ENCODE data around the gene CEBPE. TPM values are rescaled to one million over a fixed set of nuclear protein-coding genes. Genes with fewer than 3 reads are reported as not detected.

Gene CEBPE
- total RNA-seq, 6 experiments from 2014 or later, result 0.13 to 0.18 TPM; not detected in 4

GRCh38 chr14:23093526-23093925, 25.5 kb downstream of the CEBPE start:
- intact Hi-C loops (cut with DNase I), result no loop called here
- no peak for DNase-seq
- no peaks in the 10 kb centered on the region for H3K9me3 ChIP-seq
- H3K27ac ChIP-seq, result no peak overlapping the region
- H3K4me3 ChIP-seq, result peak overlapping the region in 2 of 3 donors; percentile 79 to 91
- no peaks in the 10 kb centered on the region for H3K27me3 ChIP-seq
- peaks cover 13 to 53% (median 21%) of the 10 kb centered on the region in 4 donors for H3K36me3 ChIP-seq
- ATAC-seq, result no peak
- WGBS (ENCODE audit: insufficient coverage, low coverage, low lambda C conversion rate, missing lambda C conversion rate), result 82% methylated on average over 2 of the region's 2 CpGs
- TF ChIP-seq CTCF (IDR thresholded peaks at IDR 0.05) (no peak), POLR2A (IDR thresholded peaks at IDR 0.05) (no peak)
- peaks cover 0 to 25% (median 8%) of the 10 kb centered on the region in 4 donors for H3K4me1 ChIP-seq

- Histone ChIP-seq H3K27ac (no peak overlapping the region), H3K4me3 (no peak overlapping the region), H3K36me3 (peaks cover 13 to 55% (median 20%) of the 10 kb centered on the region in 4 donors), H3K4me1 (peaks cover 0 to 25% (median 8%) of the 10 kb centered on the region in 4 donors), H3K27me3 (no peaks in the 10 kb centered on the region), H3K9me3 (no peaks in the 10 kb centered on the region)
- DNase-seq, result no peak
- ATAC-seq, result no peak
- TF ChIP-seq POLR2A (IDR thresholded peaks at IDR 0.05) (no peak), CTCF (IDR thresholded peaks at IDR 0.05) (no peak)
- intact Hi-C loops (cut with DNase I), result no loop called here
- WGBS (ENCODE audit: insufficient coverage, low coverage, low lambda C conversion rate, missing lambda C conversion rate), result 71% methylated on average over 2 of the region's 2 CpGs
Measured at GRCh38 chr14:23093104-23093503, 26.0 kb downstream of the CEBPE start.

- intact Hi-C loops (cut with DNase I), result no loop called here
- no peaks in the 10 kb centered on the region for H3K27me3 ChIP-seq
- H3K9me3 ChIP-seq, result no peaks in the 10 kb centered on the region
- TF ChIP-seq POLR2A (IDR thresholded peaks at IDR 0.05) (no peak), CTCF (IDR thresholded peaks at IDR 0.05) (no peak)
- no peak overlapping the region for H3K27ac ChIP-seq
- no peak overlapping the region for H3K4me3 ChIP-seq
- DNase-seq, result no peak
- H3K4me1 ChIP-seq, result peaks cover 0 to 12% (median 5%) of the 10 kb centered on the region in 4 donors
- 69% methylated on average over 9 of the region's 12 CpGs for WGBS (ENCODE audit: insufficient coverage, low coverage, low lambda C conversion rate, missing lambda C conversion rate)
- peaks cover 13 to 65% (median 19%) of the 10 kb centered on the region in 4 donors for H3K36me3 ChIP-seq
- no peak for ATAC-seq
Measured at GRCh38 chr14:23091294-23092225, 27.5 kb downstream of the CEBPE start.

GRCh38 chr14:23090254-23090636, 28.8 kb downstream of the CEBPE start:
- Histone ChIP-seq H3K27ac (no peak overlapping the region), H3K36me3 (peaks cover 16 to 78% (median 27%) of the 10 kb centered on the region in 4 donors), H3K27me3 (no peaks in the 10 kb centered on the region), H3K4me3 (no peak overlapping the region), H3K9me3 (no peaks in the 10 kb centered on the region), H3K4me1 (peaks cover 0 to 11% (median 4%) of the 10 kb centered on the region in 4 donors)
- TF ChIP-seq POLR2A (IDR thresholded peaks at IDR 0.05), result no peak
- TF ChIP-seq CTCF (IDR thresholded peaks at IDR 0.05), result no peak
- WGBS (ENCODE audit: insufficient coverage, low coverage, low lambda C conversion rate, missing lambda C conversion rate), result 42% methylated on average over 4 of the region's 4 CpGs
- ATAC-seq, result no peak
- DNase-seq, result no peak
- intact Hi-C loops (cut with DNase I), result no loop called here

All from right lobe of liver (tissue), 6 donors.